HepG2 (cell line): ENCODE measurements around the gene GPR162. TPM values are rescaled to one million over a fixed set of nuclear protein-coding genes. Genes with fewer than 3 reads are reported as not detected.

Experiments
- DNMT3B ChIP-seq: conservative IDR thresholded peaks from 2 replicates; pipeline ENCODE4 v1.6.1; 2016; ENCODE audit warnings: missing biosample characterization, control low read depth
- GPN1 ChIP-seq: sonication (generic); formaldehyde crosslinking; IDR thresholded peaks from 2 replicates; pipeline ENCODE4 v1.5.1; 2020; ENCODE audit warnings: missing genetic modification reagents, borderline replicate concordance
- RXRA ChIP-seq: sonication (generic); formaldehyde crosslinking; IDR thresholded peaks from 2 replicates; pipeline ENCODE4 v1.5.1; 2020; ENCODE audit warnings: missing genetic modification reagents
- ZNF224 ChIP-seq: sonication (generic); formaldehyde crosslinking; IDR thresholded peaks from 2 replicates; pipeline ENCODE4 v1.5.0; 2020; ENCODE audit warnings: mild to moderate bottlenecking, missing genetic modification reagents
- ZNF274 ChIP-seq: sonication (generic); formaldehyde crosslinking; IDR thresholded peaks from 2 replicates; pipeline ENCODE4 v1.5.1; 2020; ENCODE audit warnings: mild to moderate bottlenecking, missing genetic modification reagents
- ZNF660 ChIP-seq: sonication (generic); formaldehyde crosslinking; IDR thresholded peaks from 2 replicates; pipeline ENCODE4 v1.5.1; 2020; ENCODE audit warnings: mild to moderate bottlenecking, low read depth, missing genetic modification reagents, borderline replicate concordance
- ZNF781 ChIP-seq: sonication (generic); formaldehyde crosslinking; IDR thresholded peaks from 2 replicates; pipeline ENCODE4 v1.5.1; 2020; ENCODE audit warnings: borderline replicate concordance, mild to moderate bottlenecking, missing genetic modification reagents; ENCODE audit errors: not compliant biosample characterization
- polyA plus RNA-seq, 8 experiments: library from polyadenylated mRNA; depleted of rRNA in 3 of 8; stranded (reverse) in 7 of 8; unstranded in 1 of 8; fragments of >200 nt; fragmentation: Illumina TruSeq in 4 of 8; extraction: Trizol in 4 of 8; gene quantifications; 2 replicates each; pipeline versions ENCODE4 v1.2.1 to v1.2.3, GENCODE V29; 2011 to 2016; ENCODE audit warnings: low read depth in 4 of 8, missing spikeins in 1 of 8, mixed read lengths in 1 of 8; ENCODE audit not compliant: insufficient read depth in 1 of 8
- total RNA-seq, 5 experiments: library from RNA; depleted of rRNA; stranded (reverse); fragments of >200 nt; fragmentation: Illumina TruSeq; extraction: Trizol; gene quantifications; 2 replicates each; pipeline ENCODE4 v1.2.3, GENCODE V29; 2016; ENCODE audit warnings: low read depth in 1 of 5
- TF ChIP-seq, protein P1 (sequence below): sonication (generic); formaldehyde crosslinking; IDR thresholded peaks from 2 replicates; pipeline ENCODE4 v1.4.0; 2020; ENCODE audit warnings: missing genetic modification reagents, borderline replicate concordance
- TF ChIP-seq, protein P2 (sequence below): sonication (generic); formaldehyde crosslinking; IDR thresholded peaks from 2 replicates; pipeline ENCODE4 v1.4.0; 2020; ENCODE audit warnings: missing genetic modification reagents
- TF ChIP-seq, protein P3 (sequence below): sonication (generic); formaldehyde crosslinking; IDR thresholded peaks from 2 replicates; pipeline ENCODE4 v1.5.1; 2020; ENCODE audit warnings: mild to moderate bottlenecking, missing genetic modification reagents
- TF ChIP-seq, protein P4 (sequence below): sonication (generic); formaldehyde crosslinking; IDR thresholded peaks from 2 replicates; pipeline ENCODE4 v1.4.0; 2020; ENCODE audit warnings: missing genetic modification reagents

The GPR162 gene
- total and polyA plus RNA-seq, 2 of the 13 experiments (the other 11 are each of a cell fraction or from before 2014, with no cell fraction given) = 0.08 TPM; not detected in 1

DNA sequence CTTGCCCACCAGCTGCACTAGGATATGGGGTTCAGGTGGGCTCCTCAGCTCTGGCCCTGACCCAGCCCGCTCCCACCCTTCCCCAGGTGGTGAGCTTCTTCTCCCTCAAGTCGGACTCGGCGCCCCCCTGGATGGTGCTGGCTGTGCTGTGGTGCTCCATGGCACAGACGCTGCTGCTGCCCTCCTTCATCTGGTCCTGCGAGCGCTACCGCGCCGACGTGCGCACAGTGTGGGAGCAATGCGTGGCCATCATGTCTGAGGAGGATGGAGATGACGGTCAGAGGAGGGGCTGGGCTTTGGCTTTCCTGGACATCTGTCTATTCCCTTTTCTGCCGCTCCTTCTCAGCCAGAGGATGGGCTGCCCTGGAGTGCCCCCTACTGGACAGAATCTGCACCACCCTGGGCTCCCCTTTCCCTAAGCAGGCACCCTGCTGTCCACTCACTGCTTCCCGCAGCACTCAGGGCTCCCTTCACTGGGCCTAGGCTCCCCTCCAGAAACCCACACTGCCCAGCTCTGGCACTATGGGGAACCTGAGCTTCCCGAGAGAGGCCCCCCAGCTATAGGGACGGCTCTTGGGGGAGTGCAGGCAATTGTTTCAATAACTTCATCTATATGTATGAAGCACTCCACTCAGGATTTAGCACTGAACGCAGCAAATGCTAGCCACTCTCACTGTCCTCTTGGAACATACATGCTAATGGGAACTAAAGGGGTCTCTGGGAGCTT lies 3.9 kb downstream of the GPR162 start (continued):
- TF ChIP-seq, protein P1, sequence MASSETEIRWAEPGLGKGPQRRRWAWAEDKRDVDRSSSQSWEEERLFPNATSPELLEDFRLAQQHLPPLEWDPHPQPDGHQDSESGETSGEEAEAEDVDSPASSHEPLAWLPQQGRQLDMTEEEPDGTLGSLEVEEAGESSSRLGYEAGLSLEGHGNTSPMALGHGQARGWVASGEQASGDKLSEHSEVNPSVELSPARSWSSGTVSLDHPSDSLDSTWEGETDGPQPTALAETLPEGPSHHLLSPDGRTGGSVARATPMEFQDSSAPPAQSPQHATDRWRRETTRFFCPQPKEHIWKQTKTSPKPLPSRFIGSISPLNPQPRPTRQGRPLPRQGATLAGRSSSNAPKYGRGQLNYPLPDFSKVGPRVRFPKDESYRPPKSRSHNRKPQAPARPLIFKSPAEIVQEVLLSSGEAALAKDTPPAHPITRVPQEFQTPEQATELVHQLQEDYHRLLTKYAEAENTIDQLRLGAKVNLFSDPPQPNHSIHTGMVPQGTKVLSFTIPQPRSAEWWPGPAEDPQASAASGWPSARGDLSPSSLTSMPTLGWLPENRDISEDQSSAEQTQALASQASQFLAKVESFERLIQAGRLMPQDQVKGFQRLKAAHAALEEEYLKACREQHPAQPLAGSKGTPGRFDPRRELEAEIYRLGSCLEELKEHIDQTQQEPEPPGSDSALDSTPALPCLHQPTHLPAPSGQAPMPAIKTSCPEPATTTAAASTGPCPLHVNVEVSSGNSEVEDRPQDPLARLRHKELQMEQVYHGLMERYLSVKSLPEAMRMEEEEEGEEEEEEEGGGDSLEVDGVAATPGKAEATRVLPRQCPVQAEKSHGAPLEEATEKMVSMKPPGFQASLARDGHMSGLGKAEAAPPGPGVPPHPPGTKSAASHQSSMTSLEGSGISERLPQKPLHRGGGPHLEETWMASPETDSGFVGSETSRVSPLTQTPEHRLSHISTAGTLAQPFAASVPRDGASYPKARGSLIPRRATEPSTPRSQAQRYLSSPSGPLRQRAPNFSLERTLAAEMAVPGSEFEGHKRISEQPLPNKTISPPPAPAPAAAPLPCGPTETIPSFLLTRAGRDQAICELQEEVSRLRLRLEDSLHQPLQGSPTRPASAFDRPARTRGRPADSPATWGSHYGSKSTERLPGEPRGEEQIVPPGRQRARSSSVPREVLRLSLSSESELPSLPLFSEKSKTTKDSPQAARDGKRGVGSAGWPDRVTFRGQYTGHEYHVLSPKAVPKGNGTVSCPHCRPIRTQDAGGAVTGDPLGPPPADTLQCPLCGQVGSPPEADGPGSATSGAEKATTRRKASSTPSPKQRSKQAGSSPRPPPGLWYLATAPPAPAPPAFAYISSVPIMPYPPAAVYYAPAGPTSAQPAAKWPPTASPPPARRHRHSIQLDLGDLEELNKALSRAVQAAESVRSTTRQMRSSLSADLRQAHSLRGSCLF (CRISPR knock-in tag) = no peak
- no peak for TF ChIP-seq ZNF224 (CRISPR knock-in tag)
- TF ChIP-seq, protein P2, sequence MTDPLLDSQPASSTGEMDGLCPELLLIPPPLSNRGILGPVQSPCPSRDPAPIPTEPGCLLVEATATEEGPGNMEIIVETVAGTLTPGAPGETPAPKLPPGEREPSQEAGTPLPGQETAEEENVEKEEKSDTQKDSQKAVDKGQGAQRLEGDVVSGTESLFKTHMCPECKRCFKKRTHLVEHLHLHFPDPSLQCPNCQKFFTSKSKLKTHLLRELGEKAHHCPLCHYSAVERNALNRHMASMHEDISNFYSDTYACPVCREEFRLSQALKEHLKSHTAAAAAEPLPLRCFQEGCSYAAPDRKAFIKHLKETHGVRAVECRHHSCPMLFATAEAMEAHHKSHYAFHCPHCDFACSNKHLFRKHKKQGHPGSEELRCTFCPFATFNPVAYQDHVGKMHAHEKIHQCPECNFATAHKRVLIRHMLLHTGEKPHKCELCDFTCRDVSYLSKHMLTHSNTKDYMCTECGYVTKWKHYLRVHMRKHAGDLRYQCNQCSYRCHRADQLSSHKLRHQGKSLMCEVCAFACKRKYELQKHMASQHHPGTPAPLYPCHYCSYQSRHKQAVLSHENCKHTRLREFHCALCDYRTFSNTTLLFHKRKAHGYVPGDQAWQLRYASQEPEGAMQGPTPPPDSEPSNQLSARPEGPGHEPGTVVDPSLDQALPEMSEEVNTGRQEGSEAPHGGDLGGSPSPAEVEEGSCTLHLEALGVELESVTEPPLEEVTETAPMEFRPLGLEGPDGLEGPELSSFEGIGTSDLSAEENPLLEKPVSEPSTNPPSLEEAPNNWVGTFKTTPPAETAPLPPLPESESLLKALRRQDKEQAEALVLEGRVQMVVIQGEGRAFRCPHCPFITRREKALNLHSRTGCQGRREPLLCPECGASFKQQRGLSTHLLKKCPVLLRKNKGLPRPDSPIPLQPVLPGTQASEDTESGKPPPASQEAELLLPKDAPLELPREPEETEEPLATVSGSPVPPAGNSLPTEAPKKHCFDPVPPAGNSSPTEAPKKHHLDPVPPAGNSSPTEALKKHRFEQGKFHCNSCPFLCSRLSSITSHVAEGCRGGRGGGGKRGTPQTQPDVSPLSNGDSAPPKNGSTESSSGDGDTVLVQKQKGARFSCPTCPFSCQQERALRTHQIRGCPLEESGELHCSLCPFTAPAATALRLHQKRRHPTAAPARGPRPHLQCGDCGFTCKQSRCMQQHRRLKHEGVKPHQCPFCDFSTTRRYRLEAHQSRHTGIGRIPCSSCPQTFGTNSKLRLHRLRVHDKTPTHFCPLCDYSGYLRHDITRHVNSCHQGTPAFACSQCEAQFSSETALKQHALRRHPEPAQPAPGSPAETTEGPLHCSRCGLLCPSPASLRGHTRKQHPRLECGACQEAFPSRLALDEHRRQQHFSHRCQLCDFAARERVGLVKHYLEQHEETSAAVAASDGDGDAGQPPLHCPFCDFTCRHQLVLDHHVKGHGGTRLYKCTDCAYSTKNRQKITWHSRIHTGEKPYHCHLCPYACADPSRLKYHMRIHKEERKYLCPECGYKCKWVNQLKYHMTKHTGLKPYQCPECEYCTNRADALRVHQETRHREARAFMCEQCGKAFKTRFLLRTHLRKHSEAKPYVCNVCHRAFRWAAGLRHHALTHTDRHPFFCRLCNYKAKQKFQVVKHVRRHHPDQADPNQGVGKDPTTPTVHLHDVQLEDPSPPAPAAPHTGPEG = no peak
- TF ChIP-seq ZNF781 (CRISPR knock-in tag) = no peak
- no peak for TF ChIP-seq GPN1
- TF ChIP-seq, protein P3, sequence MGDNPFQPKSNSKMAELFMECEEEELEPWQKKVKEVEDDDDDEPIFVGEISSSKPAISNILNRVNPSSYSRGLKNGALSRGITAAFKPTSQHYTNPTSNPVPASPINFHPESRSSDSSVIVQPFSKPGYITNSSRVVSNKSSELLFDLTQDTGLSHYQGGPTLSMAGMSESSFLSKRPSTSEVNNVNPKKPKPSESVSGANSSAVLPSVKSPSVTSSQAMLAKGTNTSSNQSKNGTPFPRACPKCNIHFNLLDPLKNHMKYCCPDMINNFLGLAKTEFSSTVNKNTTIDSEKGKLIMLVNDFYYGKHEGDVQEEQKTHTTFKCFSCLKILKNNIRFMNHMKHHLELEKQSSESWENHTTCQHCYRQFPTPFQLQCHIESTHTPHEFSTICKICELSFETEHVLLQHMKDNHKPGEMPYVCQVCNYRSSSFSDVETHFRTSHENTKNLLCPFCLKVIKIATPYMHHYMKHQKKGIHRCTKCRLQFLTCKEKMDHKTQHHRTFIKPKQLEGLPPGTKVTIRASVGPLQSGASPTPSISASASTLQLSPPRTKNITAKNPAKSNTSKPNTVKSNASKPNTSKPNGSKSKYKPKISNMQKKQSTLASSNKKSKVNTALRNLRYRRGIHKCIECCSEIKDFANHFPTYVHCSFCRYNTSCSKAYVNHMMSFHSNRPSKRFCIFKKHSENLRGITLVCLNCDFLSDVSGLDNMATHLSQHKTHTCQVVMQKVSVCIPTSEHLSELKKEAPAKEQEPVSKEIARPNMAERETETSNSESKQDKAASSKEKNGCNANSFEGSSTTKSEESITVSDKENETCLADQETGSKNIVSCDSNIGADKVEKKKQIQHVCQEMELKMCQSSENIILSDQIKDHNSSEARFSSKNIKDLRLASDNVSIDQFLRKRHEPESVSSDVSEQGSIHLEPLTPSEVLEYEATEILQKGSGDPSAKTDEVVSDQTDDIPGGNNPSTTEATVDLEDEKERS = no peak
- TF ChIP-seq, protein P4, sequence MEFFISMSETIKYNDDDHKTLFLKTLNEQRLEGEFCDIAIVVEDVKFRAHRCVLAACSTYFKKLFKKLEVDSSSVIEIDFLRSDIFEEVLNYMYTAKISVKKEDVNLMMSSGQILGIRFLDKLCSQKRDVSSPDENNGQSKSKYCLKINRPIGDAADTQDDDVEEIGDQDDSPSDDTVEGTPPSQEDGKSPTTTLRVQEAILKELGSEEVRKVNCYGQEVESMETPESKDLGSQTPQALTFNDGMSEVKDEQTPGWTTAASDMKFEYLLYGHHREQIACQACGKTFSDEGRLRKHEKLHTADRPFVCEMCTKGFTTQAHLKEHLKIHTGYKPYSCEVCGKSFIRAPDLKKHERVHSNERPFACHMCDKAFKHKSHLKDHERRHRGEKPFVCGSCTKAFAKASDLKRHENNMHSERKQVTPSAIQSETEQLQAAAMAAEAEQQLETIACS (CRISPR knock-in tag) = no peak
- TF ChIP-seq ZNF274 (CRISPR knock-in tag) = no peak
- TF ChIP-seq RXRA (CRISPR knock-in tag) = no peak
- TF ChIP-seq ZNF660 (CRISPR knock-in tag) = no peak
- no peak for TF ChIP-seq DNMT3B (CRISPR knock-in tag)
